Activated naive CD4-positive, alpha-beta T cell treated with Interleukin-2 at 50 U/mL for 16 hours (primary cell): ENCODE results near the gene DTL.

Experiments
- DNase-seq: peaks from one replicate; pipeline ENCODE4 v3.0.0-alpha.2; 2020

DTL gene

GRCh38 chr1:212091438-212092121 is 56.0 kb downstream of the DTL start:
- DNase-seq = no peak

DNA sequence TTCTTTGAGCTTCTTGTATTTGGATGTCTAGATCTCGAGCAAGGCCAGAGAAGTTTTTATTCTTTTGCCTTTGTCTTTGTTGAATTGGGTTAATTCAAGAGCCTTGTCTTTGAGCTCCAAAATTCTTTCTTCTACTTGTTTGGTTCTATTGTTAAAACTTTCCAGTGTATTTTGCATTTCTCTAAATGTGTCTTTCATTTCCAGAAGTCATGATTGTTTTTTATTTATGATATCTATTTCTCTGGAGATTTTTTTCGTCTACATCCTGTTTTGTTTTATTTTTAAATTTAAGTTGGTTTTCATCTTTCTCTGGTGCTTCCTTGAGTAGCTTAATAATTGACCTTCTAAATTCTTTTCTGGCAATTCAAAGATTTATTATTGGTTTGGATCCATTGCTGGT is 61.8 kb downstream of the DTL start:
- no peak for DNase-seq

DNA sequence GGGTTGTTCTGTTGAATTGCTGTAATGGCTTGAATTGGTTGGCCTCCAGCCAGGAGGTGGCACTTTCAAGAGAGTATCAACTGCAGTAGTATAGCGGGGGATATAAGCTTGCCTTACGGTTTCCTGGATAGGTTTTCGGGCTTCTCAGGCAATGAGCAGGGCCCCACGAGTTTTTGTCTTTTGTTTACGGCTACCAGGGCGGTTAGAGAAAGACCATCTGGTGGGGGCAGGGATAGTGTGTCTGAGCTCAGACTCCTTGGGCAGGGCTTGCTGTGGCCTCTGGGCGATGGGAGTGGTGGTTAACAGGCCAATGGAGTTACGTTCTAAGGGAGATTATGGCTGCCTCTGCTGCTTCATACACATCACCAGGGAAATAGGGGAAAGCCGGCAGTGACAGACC is 62.8 kb downstream of the DTL start:
- no peak for DNase-seq

DNA sequence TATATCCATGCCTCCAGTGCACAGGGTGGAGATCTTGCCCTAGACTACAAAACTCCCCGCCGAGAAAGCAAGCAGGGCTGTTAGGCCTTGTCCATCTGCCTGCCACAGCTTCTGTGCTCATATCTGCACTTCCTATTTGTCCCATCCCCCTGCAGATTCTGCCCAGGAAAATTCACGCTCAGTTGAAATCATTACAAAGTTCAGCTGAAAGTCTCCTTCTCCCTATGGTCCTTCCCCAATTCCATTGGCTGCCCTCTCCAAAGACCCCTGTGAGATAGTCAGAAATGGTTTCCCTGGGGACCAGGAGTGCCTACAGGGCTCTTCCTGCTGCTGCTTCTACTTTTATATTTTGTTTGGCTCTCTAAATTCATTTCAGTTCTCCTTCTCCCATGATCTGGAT is 63.2 kb downstream of the DTL start:
- DNase-seq = no peak

DNA sequence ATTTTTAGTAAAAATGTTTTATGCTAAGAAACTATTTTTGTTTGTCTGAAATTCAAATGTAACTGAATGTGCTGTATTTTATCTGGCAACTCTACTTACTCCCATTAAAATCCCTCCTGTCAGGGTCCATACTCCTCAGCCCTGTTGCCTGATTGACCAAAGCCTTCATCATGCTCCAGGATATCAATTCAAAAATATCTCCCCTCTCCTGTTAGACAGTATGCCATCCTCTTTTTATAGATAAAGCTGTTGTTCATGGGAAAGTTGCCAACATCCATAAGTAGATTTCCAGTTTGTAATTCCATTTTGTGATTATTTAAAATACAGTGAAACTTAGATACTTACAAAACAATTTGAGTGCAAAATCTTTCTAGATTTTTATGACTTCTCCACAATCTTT is 65.7 kb downstream of the DTL start:
- DNase-seq = no peak

- DNase-seq = no peak
Measured at GRCh38 chr1:212101735-212102134, 66.2 kb downstream of the DTL start.

DNA sequence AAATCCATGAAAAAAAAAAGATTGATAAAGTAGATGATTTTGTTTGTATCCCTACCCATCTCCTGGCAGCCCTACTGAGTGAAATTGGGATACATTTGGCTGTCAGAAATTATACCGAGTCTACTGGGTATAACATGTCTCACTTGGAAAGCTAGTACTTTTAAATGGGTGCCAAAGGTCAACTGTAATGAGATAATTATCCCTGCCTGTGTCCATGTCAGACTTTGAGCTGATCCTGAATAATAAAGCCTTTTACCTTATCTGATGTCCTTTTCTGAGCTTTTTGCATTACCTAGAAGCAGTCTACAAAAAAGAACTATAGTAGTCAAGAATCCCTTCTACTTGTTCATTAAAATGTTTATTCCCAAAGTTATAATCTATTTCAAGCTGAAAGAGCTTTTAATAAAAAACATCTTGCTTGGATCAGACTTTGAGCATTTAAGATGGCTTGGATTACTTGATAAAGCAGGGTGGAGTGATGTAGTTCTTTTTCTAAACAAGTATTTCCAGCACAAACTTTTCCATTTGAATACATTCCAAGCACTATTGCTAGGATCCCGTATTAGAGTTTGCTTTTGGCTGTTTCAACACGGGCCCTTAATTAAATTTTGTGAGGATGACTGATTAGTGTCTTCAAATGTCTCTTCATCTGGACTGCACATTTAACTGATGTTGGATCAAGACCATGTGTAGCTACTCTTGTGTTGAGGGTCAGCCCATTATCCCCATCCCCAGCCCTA is 69.2 kb downstream of the DTL start:
- DNase-seq = no peak

DNA sequence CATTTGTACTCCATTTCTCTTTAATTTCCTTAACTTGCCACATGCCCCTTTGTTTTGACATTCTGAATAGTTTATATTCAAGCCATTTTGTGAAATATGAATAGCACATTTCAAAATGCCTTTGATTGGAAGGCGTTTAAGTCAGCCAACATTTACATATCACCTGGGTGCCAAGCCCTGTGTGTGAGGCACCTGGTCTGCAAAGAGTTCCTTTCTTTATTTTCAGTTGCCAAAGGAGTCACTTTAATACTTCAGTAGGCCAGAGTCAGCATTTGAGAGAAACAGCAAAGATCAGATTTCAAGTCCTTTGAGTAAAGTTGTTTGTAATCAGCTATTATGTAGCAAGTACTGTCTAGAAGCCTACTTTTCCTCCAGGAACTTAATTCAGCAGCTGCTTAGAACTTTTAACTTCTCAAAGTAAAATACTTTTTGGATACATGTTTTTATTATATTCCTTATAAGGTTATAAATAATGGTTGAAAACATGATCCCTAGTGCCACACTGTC is 70.8 kb downstream of the DTL start:
- no peak for DNase-seq

GRCh38 chr1:212107481-212107880 is 71.9 kb downstream of the DTL start:
- no peak for DNase-seq

DNA sequence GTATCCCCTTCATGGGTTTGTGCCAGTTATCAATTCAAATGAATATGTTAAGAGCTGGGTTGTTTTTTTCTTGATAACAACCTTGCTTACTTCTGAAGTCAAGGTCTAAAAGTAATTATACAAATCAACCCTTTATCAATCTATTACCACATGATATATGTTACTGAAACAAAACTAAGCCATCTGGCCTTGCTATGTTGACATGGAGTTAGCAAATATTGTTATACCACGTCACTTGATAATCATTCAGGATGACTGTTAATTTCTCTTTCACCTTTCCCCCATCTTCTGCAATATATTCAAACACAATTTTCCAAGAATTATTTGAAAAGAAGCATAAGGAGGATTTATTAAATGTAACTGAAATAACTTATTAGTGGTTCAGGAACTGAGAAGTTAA is 72.6 kb downstream of the DTL start:
- DNase-seq = no peak

- DNase-seq = no peak
Measured at GRCh38 chr1:212108981-212109380, 73.4 kb downstream of the DTL start.

- DNase-seq = no peak
Measured at GRCh38 chr1:212109728-212110127, 74.2 kb downstream of the DTL start.

- DNase-seq = no peak
Measured at GRCh38 chr1:212110617-212111016, 75.1 kb downstream of the DTL start.

GRCh38 chr1:212111536-212111935 is 76.0 kb downstream of the DTL start:
- DNase-seq = no peak

GRCh38 chr1:212113706-212114105 is 78.2 kb downstream of the DTL start:
- no peak for DNase-seq

DNA sequence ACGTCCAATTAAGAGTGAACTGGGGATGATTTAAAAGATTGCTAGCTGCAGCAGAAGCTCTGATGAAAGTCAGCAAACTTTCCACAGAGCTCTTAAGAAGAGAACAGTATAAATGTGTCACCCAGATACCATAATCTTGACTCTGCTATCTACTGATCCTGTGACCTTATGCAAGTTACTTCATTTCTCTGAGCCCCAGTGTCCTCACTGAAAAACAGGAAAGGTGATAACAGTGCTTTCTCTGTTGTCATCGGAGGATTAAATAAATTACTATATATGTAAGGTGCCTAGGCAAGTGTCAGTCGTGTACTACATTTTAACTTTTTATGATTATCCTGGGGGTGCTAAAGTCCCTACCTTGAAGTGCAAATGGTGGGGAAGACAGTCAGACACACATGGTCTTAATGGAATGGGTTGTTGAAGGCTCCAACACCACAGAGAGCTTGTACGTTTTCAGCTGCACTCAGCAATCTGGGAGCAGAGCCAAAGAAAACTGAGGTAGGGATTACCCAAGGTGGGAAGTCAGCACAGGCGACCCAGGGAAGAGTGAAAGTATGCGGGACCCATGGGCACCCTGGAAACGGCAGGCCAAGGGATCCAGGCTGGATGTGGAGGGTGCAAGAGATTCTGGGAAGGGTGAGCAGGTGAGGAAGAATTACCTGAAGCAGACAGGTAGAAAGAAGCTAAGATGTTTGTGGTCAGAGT is 82.8 kb downstream of the DTL start:
- DNase-seq = no peak

- no peak for DNase-seq
Measured at GRCh38 chr1:212118872-212119260, 83.3 kb downstream of the DTL start.

- DNase-seq = no peak
Measured at GRCh38 chr1:212119397-212119837, 83.9 kb downstream of the DTL start.

DNA sequence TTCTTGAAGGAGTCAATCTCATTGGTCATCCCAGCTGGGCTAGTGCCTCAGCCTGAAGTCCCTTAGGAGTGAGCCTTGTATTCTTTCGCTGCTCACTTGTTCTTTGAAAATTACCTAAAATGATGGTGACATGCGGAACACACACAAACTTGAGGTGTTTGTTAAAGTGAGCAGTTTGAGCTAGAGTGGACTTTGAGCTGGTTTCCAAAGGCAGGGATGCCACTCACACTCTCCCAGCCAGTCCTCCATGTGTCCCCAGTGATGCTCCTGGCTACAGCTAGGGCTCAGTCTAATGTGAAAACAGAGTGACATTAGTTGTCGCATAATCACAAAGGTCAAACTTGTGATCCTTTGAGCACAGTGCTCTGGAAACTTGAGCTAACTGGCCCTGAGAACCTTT is 84.3 kb downstream of the DTL start:
- no peak for DNase-seq

DNA sequence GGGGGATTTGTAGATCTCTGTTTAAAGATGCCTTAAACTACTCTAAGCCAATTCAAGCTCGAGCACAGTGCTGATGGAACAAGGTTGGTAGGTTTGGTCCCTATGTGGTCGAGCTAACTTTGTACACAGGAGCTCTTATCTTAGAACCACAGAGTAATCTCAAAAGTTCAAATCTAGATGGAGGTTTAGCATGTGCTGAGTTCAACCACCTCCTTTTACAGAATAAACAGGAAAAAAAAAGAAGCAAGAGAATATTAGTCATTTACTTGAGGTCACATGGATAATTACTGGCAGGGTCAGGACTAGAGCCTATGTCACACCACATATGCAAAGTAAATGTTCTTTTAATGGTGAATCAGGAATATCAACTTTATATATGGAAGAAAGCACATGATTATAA is 86.2 kb downstream of the DTL start:
- no peak for DNase-seq

DNA sequence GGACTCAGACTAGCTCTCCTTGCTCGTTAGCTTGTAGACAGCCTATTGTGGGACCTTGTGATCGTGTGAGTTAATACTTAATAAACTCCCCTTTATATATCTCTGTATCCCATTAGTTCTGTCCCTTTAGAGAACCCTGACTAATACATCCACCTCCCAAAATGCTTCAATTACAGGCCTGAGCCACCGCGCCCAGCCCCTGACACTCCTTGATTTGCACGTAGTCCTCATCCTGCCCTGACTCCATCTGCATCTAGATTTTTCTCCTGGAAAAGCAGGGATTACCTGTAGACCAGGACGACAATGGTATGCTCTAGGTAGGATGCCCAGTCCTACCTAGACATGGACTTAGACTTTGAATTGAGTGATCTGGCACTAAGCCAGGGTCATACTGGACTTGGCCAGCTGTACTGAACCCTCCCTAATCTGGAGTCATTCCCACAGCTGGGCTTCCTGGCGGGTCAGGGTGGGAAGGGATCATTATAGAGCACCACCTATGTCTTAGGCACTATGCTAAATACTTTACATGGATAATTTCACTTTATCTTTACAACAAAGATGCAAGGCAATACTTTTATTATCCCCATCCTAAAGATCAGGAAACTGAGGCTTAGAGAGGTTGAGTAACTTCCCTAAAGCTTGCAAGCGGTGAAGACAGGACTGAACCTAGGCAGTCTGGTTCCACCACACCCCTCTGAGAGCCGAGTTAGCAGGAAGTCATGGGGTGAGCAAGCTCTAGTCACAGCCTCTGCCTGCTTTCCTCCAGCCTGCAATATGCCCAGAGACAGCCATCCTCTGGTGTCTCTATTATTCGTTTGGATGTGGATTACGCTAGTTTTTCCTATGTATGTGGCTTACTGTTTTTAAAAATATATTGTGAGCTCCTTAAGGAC is 89.4 kb downstream of the DTL start:
- DNase-seq = no peak

DNA sequence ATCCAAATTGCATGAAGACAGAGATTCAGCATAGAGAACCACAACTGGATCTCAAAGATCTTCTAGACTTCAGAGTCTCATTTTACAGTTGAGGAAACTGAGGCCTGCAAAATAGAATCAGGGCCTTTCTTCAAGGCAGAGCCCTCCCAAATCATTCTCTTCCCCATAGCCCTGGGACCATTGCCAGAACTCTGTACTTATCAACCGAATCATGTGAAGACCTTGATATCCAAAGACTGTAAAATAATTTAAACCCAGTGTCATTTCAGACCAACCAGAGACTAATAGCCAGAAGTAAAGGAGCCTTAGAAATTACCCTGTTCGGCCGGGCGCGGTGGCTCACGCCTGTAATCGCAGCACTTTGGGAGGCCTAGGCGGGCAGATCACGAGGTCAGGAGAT is 90.1 kb downstream of the DTL start:
- DNase-seq = no peak

GRCh38 chr1:212127221-212127620 is 91.7 kb downstream of the DTL start:
- DNase-seq = no peak
